Natural killer cell (primary cell): Measurements from ENCODE around the gene CCDC12. TPM values are rescaled to one million over a fixed set of nuclear protein-coding genes. Genes with fewer than 3 reads are reported as not detected.

Experiments
- ATAC-seq, 3 donors: fragments of 150-1000 bp in 2 of 3; fragments of 200-7000 bp in 1 of 3; cut with Tn5 transposase; 1 replicate in 1 of 3; 2 replicates in 2 of 3; pipeline ENCODE4 v1.10.0; 2021; ENCODE audit warnings: mild to moderate bottlenecking in 2 of 3, moderate library complexity in 2 of 3
- DNase-seq, 2 donors: peaks; one replicate each; pipeline versions ENCODE4 v3.0.0 to v3.0.0-alpha.2; 2013 to 2021; ENCODE audit warnings: mixed read lengths in 1 of 2
- H3K27ac ChIP-seq: one replicate; pipeline ENCODE4 v1.5.1; 2013; ENCODE audit warnings: mild to moderate bottlenecking, low read length
- H3K27me3 ChIP-seq: one replicate; pipeline ENCODE4 v1.6.1; 2013; ENCODE audit warnings: low read length; ENCODE audit not compliant: control insufficient read depth, insufficient read depth
- H3K36me3 ChIP-seq: one replicate; pipeline ENCODE4 v1.6.1; 2013; ENCODE audit warnings: low read length; ENCODE audit not compliant: control insufficient read depth, insufficient read depth
- H3K4me1 ChIP-seq: one replicate; pipeline ENCODE4 v1.6.1; 2013; ENCODE audit warnings: low read length; ENCODE audit not compliant: control insufficient read depth, insufficient read depth
- H3K4me3 ChIP-seq: one replicate; pipeline ENCODE4 v1.5.1; 2013; ENCODE audit warnings: low read length
- H3K9me3 ChIP-seq: one replicate; pipeline ENCODE4 v1.6.1; 2013; ENCODE audit warnings: low read length; ENCODE audit not compliant: control insufficient read depth, insufficient read depth
- H3K27ac Mint-ChIP-seq, 2 donors: one replicate each; pipeline ENCODE4 v1.8.0; 2022; ENCODE audit warnings: mild to moderate bottlenecking in 2 of 2, mixed read lengths in 2 of 2, moderate library complexity in 1 of 2
- H3K27me3 Mint-ChIP-seq, 2 donors: one replicate each; pipeline ENCODE4 v1.8.0; 2022; ENCODE audit warnings: low read depth in 2 of 2, mixed read lengths in 2 of 2
- H3K36me3 Mint-ChIP-seq: one replicate; pipeline ENCODE4 v1.8.0; 2022; ENCODE audit warnings: mixed read lengths
- H3K4me1 Mint-ChIP-seq, 2 donors: one replicate each; pipeline ENCODE4 v1.8.0; 2022; ENCODE audit warnings: mixed read lengths in 2 of 2
- H3K4me3 Mint-ChIP-seq: one replicate; pipeline ENCODE4 v1.8.0; 2022; ENCODE audit warnings: mild to moderate bottlenecking, moderate library complexity, mixed read lengths
- H3K9me3 Mint-ChIP-seq, 2 donors: one replicate each; pipeline ENCODE4 v1.8.0; 2022; ENCODE audit warnings: mixed read lengths in 2 of 2
- CTCF ChIP-seq: fragments of 200-600 bp; IDR thresholded peaks from one replicate; pipeline ENCODE4 v1.8.0; 2022; ENCODE audit warnings: antibody characterized with exemption
- WGBS: methylation state at CpG from one replicate; pipeline ENCODE4 v1.1.7; 2013; ENCODE audit warnings: missing lambda C conversion rate; ENCODE audit not compliant: insufficient coverage; 5-methylcytosine and 5-hydroxymethylcytosine counted together
- intact Hi-C: fragments of 100-400 bp; cut with micrococcal nuclease; formaldehyde crosslinking; loops from one replicate; pipeline ENCODE4 v1.14.2; 2022
- total RNA-seq, 4 donors: library from RNA; stranded (reverse); fragments of 120-200 nt in 1 of 4; gene quantifications; one replicate each; pipeline versions ENCODE4 v1.2.3 to v1.2.4, GENCODE V29; 2013 to 2022

CCDC12 gene
- total RNA-seq, 3 donors from 2014 or later (not counting 1 experiment from before 2014, with no cell fraction given): 104 to 114 (median 111) TPM

GRCh38 chr3:46905213-46905560 is 71.4 kb downstream of the CCDC12 start:
- DNase-seq (no peak), ATAC-seq (no peak)
- intact Hi-C loops: no loop called here
- Mint-ChIP-seq H3K4me3 (no peak overlapping the region), H3K27me3 (no peaks in the 10 kb centered on the region), H3K27ac (no peak overlapping the region), H3K9me3 (no peaks in the 10 kb centered on the region), H3K4me1 (peaks cover 5 to 6% of the 10 kb centered on the region in 2 donors), H3K36me3 (no peaks in the 10 kb centered on the region)
- H3K9me3 ChIP-seq: no peaks in the 10 kb centered on the region
- H3K4me3 ChIP-seq: no peak overlapping the region
- peaks cover 14% of the 10 kb centered on the region for H3K4me1 ChIP-seq
- H3K36me3 ChIP-seq: no peaks in the 10 kb centered on the region
- H3K27me3 ChIP-seq: no peaks in the 10 kb centered on the region
- WGBS: 91% methylated on average over 2 of the region's 3 CpGs
- H3K27ac ChIP-seq: no peak overlapping the region
- no peak for TF ChIP-seq CTCF

- Histone ChIP-seq H3K9me3 (no peaks in the 10 kb centered on the region), H3K27me3 (no peaks in the 10 kb centered on the region), H3K27ac (no peak overlapping the region), H3K4me3 (no peak overlapping the region), H3K4me1 (peaks cover 8% of the 10 kb centered on the region), H3K36me3 (no peaks in the 10 kb centered on the region)
- no peak overlapping the region for H3K27ac Mint-ChIP-seq
- intact Hi-C loops: no loop called here
- H3K4me3 Mint-ChIP-seq: no peak overlapping the region
- H3K36me3 Mint-ChIP-seq: no peaks in the 10 kb centered on the region
- peaks cover 4% of the 10 kb centered on the region in 2 donors for H3K4me1 Mint-ChIP-seq
- no peaks in the 10 kb centered on the region for H3K9me3 Mint-ChIP-seq
- 92% methylated on average over 18 of the region's 18 CpGs for WGBS
- no peak for TF ChIP-seq CTCF
- H3K27me3 Mint-ChIP-seq: no peaks in the 10 kb centered on the region
- no peak for DNase-seq
- no peak for ATAC-seq
These were observed 72.0 kb downstream of the CCDC12 start for GRCh38 chr3:46904303-46905212.

- DNase-seq (no peak), ATAC-seq (no peak)
- intact Hi-C loops: no loop called here
- no peak overlapping the region for H3K27ac ChIP-seq
- H3K9me3 ChIP-seq: no peaks in the 10 kb centered on the region
- Mint-ChIP-seq H3K4me1 (peaks cover 0 to 6% of the 10 kb centered on the region in 2 donors), H3K4me3 (no peak overlapping the region), H3K27ac (no peak overlapping the region), H3K9me3 (no peaks in the 10 kb centered on the region), H3K36me3 (no peaks in the 10 kb centered on the region), H3K27me3 (peaks cover 7% of the 10 kb centered on the region in 2 donors)
- TF ChIP-seq CTCF: no peak
- no peak overlapping the region for H3K4me3 ChIP-seq
- H3K4me1 ChIP-seq: no peaks in the 10 kb centered on the region
- H3K27me3 ChIP-seq: no peaks in the 10 kb centered on the region
- no peaks in the 10 kb centered on the region for H3K36me3 ChIP-seq
- 80% methylated on average over 21 of the region's 21 CpGs for WGBS
These were observed 72.9 kb downstream of the CCDC12 start for GRCh38 chr3:46903341-46904302.
